Glomerular endothelial cell (primary cell): Measurements from ENCODE around the gene CENPW. TPM values are rescaled to one million over a fixed set of nuclear protein-coding genes. Genes with fewer than 3 reads are reported as not detected.

Experiments used
- DNase-seq: peaks from one replicate; pipeline ENCODE4 v3.0.0-alpha.2; 2011; ENCODE audit warnings: low read depth, low spot score; ENCODE audit errors: extremely low read depth
- total RNA-seq: library from RNA; depleted of rRNA; stranded (reverse); fragments of >200 nt; gene quantifications from 2 replicates; pipeline ENCODE4 v1.2.3, GENCODE V29; 2015

Gene CENPW
- 0.82 and 4.9 TPM in 2 replicates for total RNA-seq

- no peak for DNase-seq
Observed at GRCh38 chr6:126339796-126340609, at the start of gene CENPW. TSS of gene CENPW (plus strand) at chr6:126340115. CDS start at chr6:126340274, 159 bp downstream.

GRCh38 chr6:126293891-126294524, 45.9 kb upstream of the CENPW start:
- no peak for DNase-seq

DNA sequence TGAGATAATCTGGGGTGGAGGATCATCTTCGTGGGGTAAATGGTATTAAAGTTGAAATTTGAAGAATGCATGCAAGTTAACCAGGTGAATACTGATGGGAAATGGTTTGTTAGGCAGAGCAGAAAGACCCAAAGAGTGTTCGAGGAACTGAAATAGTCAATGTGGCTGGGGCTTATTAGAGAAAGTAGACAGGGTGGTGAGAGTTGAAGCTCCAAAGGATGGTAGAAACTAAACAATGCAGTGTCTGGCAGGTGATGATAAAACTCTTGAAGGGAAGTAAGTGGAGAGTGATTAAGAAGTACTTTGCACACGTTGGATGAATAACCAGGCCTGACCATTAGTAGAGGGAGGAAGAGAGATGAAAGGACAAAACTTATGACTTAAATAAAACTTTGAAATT, 39.8 kb upstream of the CENPW start:
- no peak for DNase-seq

- DNase-seq = no peak
Observed at GRCh38 chr6:126300735-126301134, 39.2 kb upstream of the CENPW start.

GRCh38 chr6:126302191-126302590, 37.7 kb upstream of the CENPW start:
- DNase-seq = no peak

GRCh38 chr6:126307849-126308248, 32.1 kb upstream of the CENPW start:
- DNase-seq = no peak

GRCh38 chr6:126308362-126308761, 31.6 kb upstream of the CENPW start:
- DNase-seq = no peak

DNA sequence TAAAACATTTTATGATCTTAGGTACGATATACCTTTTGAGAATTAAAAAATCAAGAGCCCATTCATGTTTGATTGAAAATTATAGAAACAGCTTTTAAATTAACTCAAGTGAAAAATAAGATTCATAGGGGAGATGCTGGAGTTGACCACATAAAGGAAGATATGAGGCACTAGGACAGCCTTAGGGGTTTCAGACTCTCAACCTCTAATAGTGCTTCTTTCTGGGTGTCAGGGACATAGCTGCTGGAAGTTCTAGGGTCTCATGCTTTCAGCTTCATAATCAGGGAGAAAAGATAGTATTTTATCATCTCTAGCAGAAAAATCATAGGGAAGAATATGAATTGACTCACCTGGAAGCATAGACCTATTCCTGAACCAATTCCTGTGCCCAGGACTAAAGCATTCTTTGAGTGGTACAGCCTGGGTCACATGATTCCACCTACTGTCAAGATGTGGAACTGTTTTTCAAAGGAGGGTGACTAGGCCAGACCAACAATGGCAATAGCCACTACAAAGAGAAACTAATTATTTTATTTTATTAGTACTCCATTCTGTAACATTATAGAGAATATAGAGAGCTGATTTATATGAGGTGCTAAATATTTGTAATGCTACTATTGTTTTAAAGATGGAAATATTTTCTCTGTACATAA, 27.8 kb upstream of the CENPW start:
- DNase-seq = no peak

DNA sequence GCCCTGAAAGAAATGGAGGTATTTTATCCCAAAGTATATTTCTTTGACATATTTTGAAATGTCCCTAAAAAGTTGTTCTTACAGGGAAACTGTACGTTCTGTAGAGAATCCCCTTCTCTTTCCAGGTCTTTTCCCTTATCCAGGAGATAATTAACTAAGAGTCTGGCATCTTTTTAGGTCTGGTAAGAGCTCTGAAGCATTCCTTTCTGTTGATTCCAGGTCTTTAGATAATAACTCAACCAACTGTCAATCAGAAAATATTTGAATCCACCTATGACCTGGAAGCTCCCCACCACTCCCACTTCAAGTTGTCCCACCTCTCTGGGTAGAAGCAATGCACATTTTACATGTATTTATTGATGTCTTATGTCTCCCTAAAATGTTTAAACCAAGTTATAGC, 26.0 kb upstream of the CENPW start:
- DNase-seq = no peak

DNA sequence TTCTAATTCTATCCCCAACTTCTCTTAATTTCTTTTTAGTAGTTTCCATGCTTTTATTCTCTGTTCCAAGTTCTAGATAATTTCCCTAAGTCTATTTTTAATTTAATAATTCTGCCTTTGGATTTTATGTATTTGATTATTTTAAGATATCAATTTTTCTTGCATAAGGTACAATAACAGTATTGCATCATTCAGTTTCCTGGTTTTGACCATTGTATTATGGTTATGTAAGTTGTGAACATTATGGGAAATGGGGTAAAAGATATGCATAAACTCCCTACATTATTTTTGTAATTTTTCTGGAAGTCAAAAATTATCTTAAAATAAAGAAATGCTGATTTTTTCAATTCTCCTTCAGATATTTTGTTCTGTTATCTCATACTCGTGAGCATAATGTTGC, 21.1 kb upstream of the CENPW start:
- DNase-seq = no peak

- no peak for DNase-seq
Observed at GRCh38 chr6:126333729-126334128, 6.2 kb upstream of the CENPW start.

GRCh38 chr6:126335210-126335609, 4.7 kb upstream of the CENPW start:
- DNase-seq = no peak

DNA sequence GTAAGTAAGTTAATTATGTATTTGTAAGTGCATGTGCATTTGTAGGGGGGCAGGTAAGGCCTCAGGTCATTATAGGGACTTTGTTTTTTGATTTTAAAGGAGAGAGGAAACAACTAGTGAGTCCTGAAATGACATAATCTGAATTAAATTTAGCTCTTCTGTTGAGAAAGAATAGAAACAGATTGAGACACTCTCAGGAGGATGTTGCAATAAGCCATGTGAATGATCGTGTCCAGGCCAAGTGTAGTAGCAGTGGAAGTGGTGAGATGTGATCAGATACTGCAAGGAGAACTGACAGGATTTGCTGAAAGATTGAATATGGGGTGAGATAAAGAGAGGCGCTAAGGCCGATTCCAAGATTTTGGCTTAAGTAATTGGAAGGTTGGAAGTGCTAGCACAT, 2.6 kb upstream of the CENPW start:
- DNase-seq = no peak

DNA sequence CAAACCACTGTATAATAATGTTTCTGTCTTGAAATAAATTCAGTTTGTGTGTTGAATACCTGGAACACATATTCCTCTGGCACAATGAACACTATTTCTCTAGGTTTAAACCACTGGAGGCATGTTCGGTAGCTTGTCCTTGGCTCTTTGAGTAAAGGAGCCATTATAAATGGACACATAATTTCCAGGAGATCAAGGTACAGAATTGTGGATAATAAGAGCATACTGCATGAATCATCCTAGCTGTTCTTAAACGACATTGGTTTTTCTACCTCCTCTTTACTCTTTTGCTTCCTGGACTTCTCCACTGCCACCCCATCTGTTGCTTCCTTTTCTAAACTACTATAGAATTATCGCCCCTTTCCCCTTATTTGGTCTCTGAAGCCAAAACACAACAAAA, 1.2 kb downstream of the CENPW start:
- DNase-seq = no peak

- no peak for DNase-seq
Observed at GRCh38 chr6:126344181-126344580, 4.3 kb downstream of the CENPW start.

DNA sequence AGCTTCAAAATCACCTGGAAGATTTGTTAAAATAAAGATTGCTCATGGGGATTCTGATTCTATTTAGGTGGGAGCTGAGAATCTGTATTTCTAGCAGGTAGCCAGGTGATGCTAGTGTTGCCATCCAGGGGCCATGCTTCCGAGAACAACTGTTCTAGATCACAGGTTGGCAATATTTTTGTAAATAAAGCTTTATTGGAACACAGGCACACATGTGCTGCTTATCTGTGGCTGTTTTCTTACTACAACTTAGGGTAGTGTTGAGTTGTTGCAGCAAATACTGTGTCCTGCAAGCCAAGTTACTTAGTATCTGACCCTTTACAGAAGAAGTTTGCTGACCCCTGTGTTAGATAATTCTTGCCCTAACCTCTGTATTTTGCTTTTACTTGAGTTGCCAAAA, 12.0 kb downstream of the CENPW start:
- DNase-seq = no peak

GRCh38 chr6:126352514-126352913, 12.6 kb downstream of the CENPW start:
- DNase-seq = no peak

GRCh38 chr6:126356526-126356925, 16.6 kb downstream of the CENPW start:
- no peak for DNase-seq

DNA sequence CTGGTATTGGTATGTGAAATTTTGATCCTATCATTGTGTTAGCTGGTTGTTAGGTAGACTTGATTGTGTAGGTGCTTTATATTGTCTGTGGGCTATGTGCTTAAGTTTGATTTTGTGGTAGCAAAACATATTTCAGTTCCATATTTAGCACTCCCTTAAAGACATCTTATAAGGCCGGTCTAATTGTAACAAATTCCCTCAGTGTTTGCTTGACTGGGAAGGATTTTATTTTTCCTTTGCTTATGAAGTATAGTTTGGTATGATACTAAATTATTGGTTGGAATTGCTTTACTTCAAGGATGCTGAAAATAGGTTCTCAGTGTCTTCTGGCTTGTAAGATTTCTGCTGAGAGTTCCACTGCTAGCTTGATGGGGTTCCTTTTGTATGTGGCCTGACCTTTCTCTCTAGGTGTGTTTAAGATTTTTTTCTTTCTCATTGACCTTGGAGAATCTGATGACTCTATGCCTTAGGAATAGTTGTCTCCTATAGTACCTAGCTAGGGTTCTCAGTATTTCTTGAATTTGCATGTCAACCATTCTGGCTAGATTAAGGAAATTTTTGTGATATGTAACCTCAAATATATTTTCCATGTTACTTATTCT, 20.1 kb downstream of the CENPW start:
- DNase-seq = no peak

DNA sequence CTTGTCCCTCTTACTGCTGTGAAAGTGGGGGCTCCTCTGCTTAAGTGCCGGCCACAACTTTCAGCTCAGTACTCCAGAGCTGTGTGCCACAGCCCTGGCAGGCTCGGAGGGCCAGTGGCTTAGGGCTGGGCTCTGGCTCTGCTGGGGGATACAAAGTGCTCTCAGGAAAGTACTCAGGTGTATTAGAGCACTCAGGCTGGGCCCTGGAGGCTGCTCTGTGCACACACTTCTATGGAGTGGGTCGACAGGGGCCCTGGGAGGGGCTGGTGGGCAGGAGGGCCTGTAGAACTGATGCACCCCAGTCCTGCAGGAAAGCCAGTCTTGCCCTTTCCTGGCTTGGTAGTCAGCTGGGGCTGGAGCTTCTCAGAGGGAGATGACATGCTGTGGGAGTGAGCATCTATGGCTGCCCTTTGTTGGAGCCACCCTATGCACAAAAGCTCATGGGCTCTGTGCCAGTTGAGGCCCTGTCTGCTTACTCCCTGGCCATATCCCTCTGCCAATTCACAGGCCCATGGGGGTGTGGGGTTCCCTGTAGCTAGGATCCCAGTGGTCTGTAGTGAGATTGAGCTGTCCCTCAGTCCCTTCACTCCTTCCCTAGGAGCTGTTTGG, 22.0 kb downstream of the CENPW start:
- DNase-seq = no peak

- DNase-seq = no peak
Observed at GRCh38 chr6:126367849-126368248, 27.9 kb downstream of the CENPW start.
